ENCODE results near the gene ATP6V0E1.

DNA sequence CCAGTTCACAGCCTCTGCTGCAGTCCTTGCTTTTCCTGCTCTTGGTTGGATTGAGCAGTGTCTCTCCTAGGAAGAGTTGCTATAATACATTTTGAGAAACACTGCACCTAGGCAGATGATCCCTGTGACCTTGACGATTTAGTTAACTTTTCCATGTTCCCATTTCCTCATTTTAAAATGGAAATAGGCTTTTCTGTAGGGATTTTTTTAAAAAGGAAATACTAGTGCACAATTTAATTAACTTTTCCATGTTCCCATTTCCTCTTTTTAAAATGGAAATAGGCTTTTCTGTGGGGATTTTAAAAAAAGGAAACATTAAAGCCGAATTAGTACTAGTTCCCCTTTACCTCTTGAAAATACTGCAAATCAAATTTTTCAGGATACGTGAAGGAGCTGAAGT lies 4.7 kb downstream of the ATP6V0E1 start:
- TF ChIP-seq CTCF (IDR thresholded peaks at IDR 0.05) (no peak), POLR2A (IDR thresholded peaks at IDR 0.05) (no peak)

All from breast epithelium (tissue), 3 donors.